Skeletal muscle tissue (tissue), 4 donors: ENCODE data around the gene GDI1. TPM values are rescaled to one million over a fixed set of nuclear protein-coding genes. Genes with fewer than 3 reads are reported as not detected.
A peak's percentile ranks its signal among the peaks of the same experiment; 100 is the strongest.

Source experiments
- H3K27ac ChIP-seq: one replicate; pipeline ENCODE4 v1.7.0; 2013; ENCODE audit warnings: mild to moderate bottlenecking, low read depth, low read length, inconsistent platforms
- H3K27me3 ChIP-seq, 3 donors: one replicate each; pipeline ENCODE4 v1.7.0; 2013; ENCODE audit warnings: low read length in 3 of 3; ENCODE audit not compliant: control insufficient read depth in 3 of 3, insufficient read depth in 3 of 3
- H3K36me3 ChIP-seq, 3 donors: one replicate each; pipeline ENCODE4 v1.7.0; 2013; ENCODE audit warnings: low read length in 3 of 3; ENCODE audit not compliant: control insufficient read depth in 3 of 3, insufficient read depth in 3 of 3
- H3K4me1 ChIP-seq, 3 donors: one replicate each; pipeline ENCODE4 v1.7.0; 2013; ENCODE audit warnings: low read length in 3 of 3, mild to moderate bottlenecking in 3 of 3; ENCODE audit not compliant: control insufficient read depth in 3 of 3, insufficient read depth in 3 of 3
- H3K4me3 ChIP-seq, 3 donors: one replicate each; pipeline ENCODE4 v1.7.0; 2013; ENCODE audit warnings: low read length in 3 of 3
- H3K9ac ChIP-seq, 3 donors: one replicate each; pipeline ENCODE4 v1.7.0; 2013; ENCODE audit warnings: low read length in 3 of 3, mild to moderate bottlenecking in 3 of 3, moderate library complexity in 2 of 3, low read depth in 1 of 3
- H3K9me3 ChIP-seq, 3 donors: one replicate each; pipeline ENCODE4 v1.7.0; 2013; ENCODE audit warnings: low read length in 3 of 3; ENCODE audit not compliant: control insufficient read depth in 3 of 3
- total RNA-seq: library from RNA; depleted of rRNA; stranded (reverse); fragments of >200 nt; gene quantifications from one replicate; pipeline ENCODE4 v1.2.3, GENCODE V29; 2014
- donor health status: Osteomylitis.

GDI1 gene
- total RNA-seq, 1 donor from 2014 or later: 35.5 TPM

GRCh38 chrX:154477891-154478477 lies 41.0 kb downstream of the GDI1 start:
- Histone ChIP-seq H3K27me3 (no peaks in the 10 kb centered on the region), H3K9ac (peak overlapping the region; percentile 20 to 74 (median 70)), H3K36me3 (no peaks in the 10 kb centered on the region), H3K27ac (peak overlapping the region; percentile 82), H3K4me1 (peaks cover 6 to 20% (median 7%) of the 10 kb centered on the region in 3 donors), H3K9me3 (no peaks in the 10 kb centered on the region), H3K4me3 (peak overlapping the region; percentile 66 to 73 (median 71))

DNA sequence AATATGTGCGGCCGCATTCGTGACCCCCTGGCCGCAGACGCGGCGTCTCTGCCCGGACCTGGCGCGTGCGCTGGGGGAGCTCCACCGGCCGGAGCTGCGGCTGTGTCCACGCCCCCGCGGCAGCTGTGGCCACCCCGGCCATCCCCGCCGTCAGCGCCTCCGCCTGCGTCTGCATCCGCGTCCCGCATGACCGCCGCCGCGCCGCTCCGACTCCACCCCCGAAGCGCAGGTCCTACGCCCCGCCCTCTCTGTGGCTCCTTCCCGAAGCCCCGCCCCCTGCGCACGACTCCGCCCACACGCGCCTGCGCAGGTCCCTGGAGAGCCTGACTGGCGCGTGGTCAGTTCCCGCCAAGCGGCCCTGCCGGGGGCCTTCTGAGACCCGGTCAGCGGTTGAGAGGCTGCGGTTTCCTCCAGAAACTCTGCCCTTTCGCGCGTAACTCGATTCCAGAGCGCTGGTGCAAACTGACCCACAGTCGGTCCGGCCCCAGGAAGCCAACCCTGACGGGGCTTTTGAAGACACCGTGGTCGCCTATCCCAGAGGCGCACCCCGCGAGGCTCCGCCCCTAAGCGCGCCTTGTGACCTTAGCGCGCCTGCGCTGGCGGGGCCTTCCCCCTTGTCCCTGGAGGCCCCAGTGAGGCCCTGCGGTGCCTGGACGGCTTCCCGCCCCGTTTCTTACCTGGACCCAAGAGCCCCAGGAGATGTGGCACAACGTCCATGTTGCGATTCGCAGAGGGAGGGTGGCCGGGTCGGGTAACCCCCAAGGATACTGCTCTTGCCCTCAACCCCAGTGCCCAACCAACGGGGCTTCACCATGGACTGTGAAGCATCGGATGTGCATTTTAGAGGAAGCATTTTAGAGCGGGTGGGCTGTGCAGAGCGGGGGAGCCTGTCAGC lies 42.0 kb downstream of the GDI1 start, which contains the start of gene LAGE3:
Gene LAGE3, minus strand, starts transcription at position 554 of the 895 bp plus-strand sequence. Its CDS starts 366 bp downstream, at position 188.
- Histone ChIP-seq H3K27me3 (no peaks in the 10 kb centered on the region), H3K36me3 (peaks cover 0 to 4% (median 0%) of the 10 kb centered on the region in 3 donors), H3K9me3 (no peaks in the 10 kb centered on the region), H3K4me1 (peaks cover 7 to 27% (median 11%) of the 10 kb centered on the region in 3 donors), H3K27ac (peak within 1 kb of the TSS; percentile 82), H3K9ac (peak within 1 kb of the TSS; percentile 20 to 74 (median 70)), H3K4me3 (peak within 1 kb of the TSS; percentile 66 to 73 (median 71))

DNA sequence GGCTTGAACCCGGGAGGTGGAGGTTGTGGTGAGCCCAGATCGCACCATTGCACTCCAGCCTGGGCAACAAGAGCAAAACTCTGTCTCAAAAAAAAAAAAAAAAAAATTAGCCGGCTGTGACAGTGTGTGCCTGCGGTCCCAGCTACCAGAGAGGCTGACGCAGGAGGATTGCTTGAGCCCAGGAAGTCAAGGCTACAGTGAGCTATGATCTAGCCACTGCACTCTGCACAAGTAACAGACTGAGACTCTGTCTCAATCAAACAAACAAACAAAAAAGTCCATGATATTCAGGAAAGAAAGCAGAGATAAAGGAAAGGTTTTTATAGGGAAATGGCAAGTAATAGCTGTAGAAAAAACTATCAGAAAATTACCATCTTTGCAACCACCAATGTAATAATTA lies 44.2 kb downstream of the GDI1 start:
- H3K9me3 ChIP-seq: no peaks in the 10 kb centered on the region
- no peaks in the 10 kb centered on the region for H3K27me3 ChIP-seq

GRCh38 chrX:154481911-154482601 lies 45.1 kb downstream of the GDI1 start:
- Histone ChIP-seq H3K36me3 (peaks cover 4 to 9% (median 8%) of the 10 kb centered on the region in 3 donors), H3K4me1 (peaks cover 18 to 48% (median 31%) of the 10 kb centered on the region in 3 donors), H3K4me3 (no peak overlapping the region), H3K9ac (no peak overlapping the region), H3K27me3 (no peaks in the 10 kb centered on the region), H3K27ac (no peak overlapping the region), H3K9me3 (no peaks in the 10 kb centered on the region)

More for the DNA sequence above, 44.2 kb downstream of the GDI1 start:
- H3K4me3 ChIP-seq: no peak overlapping the region
- H3K27ac ChIP-seq: no peak overlapping the region
- H3K36me3 ChIP-seq: peaks cover 4 to 9% (median 8%) of the 10 kb centered on the region in 3 donors
- no peak overlapping the region for H3K9ac ChIP-seq
- peaks cover 18 to 44% (median 29%) of the 10 kb centered on the region in 3 donors for H3K4me1 ChIP-seq

DNA sequence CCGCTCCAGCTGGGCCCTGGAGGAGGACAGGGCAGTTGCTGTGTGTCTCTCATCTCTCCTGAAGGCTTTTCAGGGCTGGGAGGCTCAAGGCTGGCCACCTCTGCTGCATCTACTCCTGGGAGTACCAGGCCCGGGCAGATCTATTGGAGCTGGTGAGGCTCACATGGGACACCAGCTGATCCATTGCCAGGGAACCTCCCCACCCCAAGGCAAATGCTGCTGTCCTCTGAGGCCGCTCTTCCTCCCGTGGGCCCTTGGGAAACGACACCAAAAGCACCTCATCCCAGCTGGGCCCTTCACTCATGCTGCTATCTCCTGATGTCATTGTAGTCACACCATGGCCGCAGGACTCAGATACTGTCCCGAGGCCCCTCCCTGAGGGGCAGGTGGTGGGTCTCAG lies 45.8 kb downstream of the GDI1 start:
- H3K4me1 ChIP-seq: peaks cover 18 to 48% (median 32%) of the 10 kb centered on the region in 3 donors
- no peak overlapping the region for H3K9ac ChIP-seq
- H3K4me3 ChIP-seq: no peak overlapping the region
- no peak overlapping the region for H3K27ac ChIP-seq
- H3K36me3 ChIP-seq: peaks cover 8 to 13% (median 8%) of the 10 kb centered on the region in 3 donors
- H3K9me3 ChIP-seq: no peaks in the 10 kb centered on the region
- no peaks in the 10 kb centered on the region for H3K27me3 ChIP-seq

- peaks cover 8 to 14% (median 8%) of the 10 kb centered on the region in 3 donors for H3K36me3 ChIP-seq
- H3K9me3 ChIP-seq: no peaks in the 10 kb centered on the region
- no peak overlapping the region for H3K27ac ChIP-seq
- peaks cover 13 to 42% (median 29%) of the 10 kb centered on the region in 3 donors for H3K4me1 ChIP-seq
- no peaks in the 10 kb centered on the region for H3K27me3 ChIP-seq
- no peak overlapping the region for H3K9ac ChIP-seq
- no peak overlapping the region for H3K4me3 ChIP-seq
Observed at GRCh38 chrX:154483325-154483724, 46.4 kb downstream of the GDI1 start.

GRCh38 chrX:154484255-154485149 lies 47.5 kb downstream of the GDI1 start:
- Histone ChIP-seq H3K4me3 (peak overlapping the region in 2 of 3 donors; percentile 29 to 36), H3K36me3 (peaks cover 8 to 14% (median 8%) of the 10 kb centered on the region in 3 donors), H3K4me1 (peaks cover 14 to 46% (median 29%) of the 10 kb centered on the region in 3 donors), H3K27ac (peak overlapping the region; percentile 66), H3K9me3 (no peaks in the 10 kb centered on the region), H3K27me3 (no peaks in the 10 kb centered on the region), H3K9ac (peak overlapping the region in 2 of 3 donors; percentile 65 to 87)

DNA sequence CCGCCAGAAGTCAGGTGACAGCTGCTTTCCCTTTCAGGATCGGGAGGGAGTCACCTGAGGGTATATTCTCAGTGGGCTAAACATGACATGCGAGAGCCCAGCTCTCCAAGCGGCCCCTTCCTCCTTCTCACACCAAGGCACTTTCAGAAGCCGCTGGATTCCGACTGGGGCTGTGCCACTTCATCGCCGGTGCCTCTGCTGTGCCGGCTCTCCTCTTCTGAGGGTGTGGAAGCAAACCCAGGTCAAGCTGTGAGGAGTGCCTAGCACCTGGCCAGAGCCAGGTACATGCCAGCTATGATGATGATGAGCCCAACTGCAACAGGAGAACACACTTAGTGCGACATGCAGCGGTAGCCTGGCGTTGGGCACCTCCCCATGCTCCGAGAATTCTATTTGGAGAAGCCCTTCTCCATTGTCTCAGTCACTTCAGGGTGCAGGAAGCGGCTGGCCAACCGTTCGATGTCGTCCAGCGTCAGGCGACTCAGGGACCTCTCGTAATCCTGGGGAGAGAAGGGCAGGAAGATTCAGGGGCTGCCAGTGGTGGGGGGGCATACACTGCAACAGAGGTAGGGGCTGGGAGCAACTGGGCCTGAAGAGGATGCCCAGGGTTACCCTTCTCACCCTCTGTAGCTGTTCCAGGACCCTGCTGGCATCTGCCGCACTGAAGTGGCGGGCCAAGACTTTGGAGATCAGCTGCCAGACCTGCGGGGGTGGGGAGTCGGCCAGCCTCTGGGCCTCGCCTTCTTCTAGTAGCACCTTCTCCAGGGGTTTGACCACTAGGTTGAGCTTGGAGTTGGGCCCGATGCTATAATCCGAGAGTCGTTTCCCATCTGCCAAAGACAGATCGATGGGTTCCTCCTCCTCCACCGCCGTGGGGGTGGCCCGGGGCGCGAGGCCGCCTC lies 48.4 kb downstream of the GDI1 start:
- Histone ChIP-seq H3K9ac (peak overlapping the region; percentile 65 to 87 (median 74)), H3K4me3 (peak overlapping the region; percentile 48 to 70 (median 69)), H3K4me1 (peaks cover 17 to 50% (median 34%) of the 10 kb centered on the region in 3 donors), H3K27ac (peak overlapping the region; percentile 66), H3K27me3 (no peaks in the 10 kb centered on the region), H3K9me3 (no peaks in the 10 kb centered on the region), H3K36me3 (peaks cover 8 to 14% (median 8%) of the 10 kb centered on the region in 3 donors)
